ENCODE data around the gene SLC35E4.
A peak's percentile ranks its signal among the peaks of the same experiment; 100 is the strongest.
"Not testable (repeated sequence)": the region's sequence is repeated elsewhere in the genome, so short reads cannot be mapped to it uniquely, and the experiment has no call there.

SLC35E4 gene

GRCh38 chr22:30635273-30636225 is at the start of gene SLC35E4:
Gene SLC35E4, plus strand, starts transcription at chr22:30635781. Its CDS starts 670 bp downstream, at chr22:30636451.
- in situ Hi-C loops (cut with MboI; ENCODE audit: low pct_unique_long_range_greater_than_20kb, low sequenced_read_pairs), result no loop called here
- peak; percentile 89 for DNase-seq

- in situ Hi-C loops (cut with MboI; ENCODE audit: low pct_unique_long_range_greater_than_20kb, low sequenced_read_pairs), result no loop called here
- DNase-seq, result no peak
Observed at GRCh38 chr22:30586414-30586813, 49.2 kb upstream of the SLC35E4 start.

DNA sequence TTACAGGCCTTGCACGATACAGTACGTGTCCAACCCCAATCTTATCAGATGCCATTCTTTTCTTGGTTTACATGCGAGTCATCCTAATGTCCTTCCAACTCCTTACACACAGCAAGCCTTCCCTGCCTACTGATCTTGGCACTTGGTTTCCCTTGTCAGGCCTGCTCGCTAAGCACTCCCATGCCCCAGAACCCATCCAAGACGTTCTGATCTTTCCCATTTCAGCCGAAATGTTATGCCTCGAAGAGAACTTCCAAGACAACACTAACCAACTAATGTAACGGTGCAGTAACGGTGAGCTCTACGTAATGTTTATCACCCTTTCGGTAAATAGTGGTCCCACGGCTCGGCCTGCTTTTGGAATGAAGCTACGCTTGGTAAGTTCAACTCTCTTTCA is 44.4 kb upstream of the SLC35E4 start:
- no peak for DNase-seq
- in situ Hi-C loops (cut with MboI; ENCODE audit: low pct_unique_long_range_greater_than_20kb, low sequenced_read_pairs), result no loop called here

GRCh38 chr22:30591588-30592359 is 43.8 kb upstream of the SLC35E4 start, which contains the start of gene PES1:
Gene PES1, minus strand, starts transcription at chr22:30591910. Its CDS starts 77 bp downstream, at chr22:30591833.
- DNase-seq, result peak; percentile 99
- in situ Hi-C loops (cut with MboI; ENCODE audit: low pct_unique_long_range_greater_than_20kb, low sequenced_read_pairs), result no loop called here

GRCh38 chr22:30592360-30592713 is 43.2 kb upstream of the SLC35E4 start:
- in situ Hi-C loops (cut with MboI; ENCODE audit: low pct_unique_long_range_greater_than_20kb, low sequenced_read_pairs); DNase-seq: not testable (repeated sequence)

DNA sequence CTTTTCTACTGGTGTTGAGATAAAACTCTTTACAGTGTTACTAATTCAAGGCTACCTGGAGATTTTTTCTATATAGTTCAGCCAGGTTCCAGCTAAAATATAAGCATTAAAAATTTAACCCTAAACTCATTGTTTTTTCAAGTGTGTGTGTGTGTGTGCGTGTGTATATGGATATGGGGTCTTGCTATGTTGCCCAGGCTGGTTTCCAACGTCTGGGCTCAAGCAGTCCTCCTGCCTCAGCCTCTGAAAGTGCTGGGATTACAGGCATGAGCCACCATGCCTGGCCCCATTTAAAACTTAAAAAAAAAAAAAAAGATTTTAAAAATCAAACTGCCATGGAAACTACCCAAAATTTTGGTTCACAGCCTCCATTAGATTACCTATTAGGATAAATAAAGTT is 39.4 kb upstream of the SLC35E4 start:
- DNase-seq, result no peak
- in situ Hi-C loops (cut with MboI; ENCODE audit: low pct_unique_long_range_greater_than_20kb, low sequenced_read_pairs), result no loop called here

GRCh38 chr22:30596886-30597285 is 38.7 kb upstream of the SLC35E4 start:
- in situ Hi-C loops (cut with MboI; ENCODE audit: low pct_unique_long_range_greater_than_20kb, low sequenced_read_pairs), result no loop called here
- DNase-seq, result no peak

- no peak for DNase-seq
- in situ Hi-C loops (cut with MboI; ENCODE audit: low pct_unique_long_range_greater_than_20kb, low sequenced_read_pairs), result no loop called here
Observed at GRCh38 chr22:30598986-30599385, 36.6 kb upstream of the SLC35E4 start.

DNA sequence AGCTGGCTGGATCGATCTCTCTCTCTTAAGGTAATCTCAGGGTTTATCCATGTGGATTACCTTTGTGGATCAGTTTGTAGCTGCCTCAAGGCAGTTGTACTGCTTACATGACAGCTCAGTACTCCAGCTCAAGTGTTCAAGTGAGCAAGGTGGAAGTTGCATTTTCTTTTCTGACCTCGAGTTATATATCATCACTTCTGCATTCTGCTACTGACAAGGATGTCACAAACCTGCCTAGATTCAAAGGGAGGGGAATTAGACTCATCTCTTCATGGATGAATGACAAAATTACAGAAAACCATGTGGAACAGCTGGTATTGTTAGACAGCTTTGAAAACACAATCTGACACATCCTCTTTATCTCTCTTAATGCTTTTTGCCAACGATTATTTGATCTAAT is 34.7 kb upstream of the SLC35E4 start:
- DNase-seq, result peak; percentile 32
- in situ Hi-C loops (cut with MboI; ENCODE audit: low pct_unique_long_range_greater_than_20kb, low sequenced_read_pairs), result no loop called here

DNA sequence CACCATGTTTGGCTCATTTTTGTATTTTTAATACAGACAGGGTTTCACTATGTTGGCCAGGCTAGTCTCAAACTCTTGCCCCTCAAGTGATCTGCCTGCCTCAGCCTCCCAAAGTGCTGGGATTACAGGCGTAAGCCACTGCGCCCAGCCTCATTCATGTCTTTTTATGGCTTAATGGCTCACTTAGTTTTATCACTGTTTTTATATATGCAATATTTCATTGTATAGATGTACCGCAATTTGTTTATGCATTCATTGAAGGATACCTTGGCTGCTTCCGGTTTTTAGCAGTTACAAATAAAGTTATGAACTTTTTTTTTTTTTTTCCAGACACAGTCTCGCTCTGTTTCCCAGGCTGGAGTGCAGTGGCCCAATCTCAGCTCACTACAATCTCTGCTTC is 34.1 kb upstream of the SLC35E4 start:
- in situ Hi-C loops (cut with MboI; ENCODE audit: low pct_unique_long_range_greater_than_20kb, low sequenced_read_pairs), result no loop called here
- DNase-seq, result no peak

GRCh38 chr22:30602049-30602448 is 33.5 kb upstream of the SLC35E4 start:
- peak; percentile 65 for DNase-seq
- in situ Hi-C loops (cut with MboI; ENCODE audit: low pct_unique_long_range_greater_than_20kb, low sequenced_read_pairs), result no loop called here

DNA sequence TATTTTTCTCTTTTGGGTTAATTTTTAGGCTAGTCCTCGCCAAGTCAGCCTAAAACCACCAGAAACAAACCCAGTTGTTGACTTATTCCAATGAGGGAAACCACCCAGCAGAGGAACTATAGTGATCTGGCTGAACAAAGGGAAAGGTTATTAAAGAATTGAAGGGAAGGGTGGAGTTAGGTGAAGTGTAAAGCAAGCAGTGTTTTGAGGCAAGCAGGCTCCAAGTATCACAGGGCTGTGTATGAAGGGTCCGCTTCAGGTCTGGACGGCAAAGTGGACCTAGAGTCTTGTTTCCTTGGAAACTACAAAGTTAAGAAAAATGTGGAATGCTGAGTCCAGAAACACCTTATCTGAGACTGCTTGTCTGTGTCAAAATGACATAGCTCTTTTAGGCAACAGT is 31.8 kb upstream of the SLC35E4 start:
- in situ Hi-C loops (cut with MboI; ENCODE audit: low pct_unique_long_range_greater_than_20kb, low sequenced_read_pairs), result no loop called here
- no peak for DNase-seq

GRCh38 chr22:30604723-30605122 is 30.9 kb upstream of the SLC35E4 start:
- in situ Hi-C loops (cut with MboI; ENCODE audit: low pct_unique_long_range_greater_than_20kb, low sequenced_read_pairs), result no loop called here
- DNase-seq, result no peak

DNA sequence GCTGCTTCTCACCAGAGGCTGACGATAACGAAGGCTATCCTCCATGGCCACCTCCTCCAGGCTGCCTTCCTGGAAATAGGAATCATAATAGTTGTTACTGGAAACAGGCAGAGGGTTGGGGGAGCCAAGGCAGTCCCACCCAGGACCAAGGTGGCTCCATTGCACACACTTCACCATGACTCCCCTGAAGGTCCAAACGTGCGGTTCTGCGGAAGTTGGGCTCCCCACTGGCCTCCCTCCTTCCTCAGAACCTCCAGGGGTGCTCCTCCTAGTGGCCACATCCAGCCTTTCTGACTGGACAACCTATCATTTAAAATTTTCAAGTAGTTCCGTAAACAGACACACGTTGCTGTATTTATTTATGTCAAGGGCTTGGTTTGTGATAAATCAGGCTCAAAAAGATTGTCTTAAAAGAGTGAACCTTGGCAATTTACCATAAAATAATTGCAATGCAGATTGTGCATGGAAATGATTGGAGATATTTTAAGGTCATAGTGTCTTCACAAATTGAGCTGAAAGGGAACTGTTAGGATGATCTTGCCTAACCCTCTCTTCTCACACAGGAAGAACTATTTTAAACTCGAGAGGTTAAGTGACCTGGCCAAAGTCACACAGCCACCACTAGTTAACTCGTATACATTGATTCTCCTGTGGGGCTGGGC is 30.0 kb upstream of the SLC35E4 start:
- in situ Hi-C loops (cut with MboI; ENCODE audit: low pct_unique_long_range_greater_than_20kb, low sequenced_read_pairs), result no loop called here
- peak; percentile 67 for DNase-seq

GRCh38 chr22:30606455-30607299 is 28.9 kb upstream of the SLC35E4 start, which contains the start of gene TCN2:
Gene TCN2, plus strand, starts transcription at chr22:30607174. Its CDS starts 158 bp downstream, at chr22:30607332.
- peak; percentile 70 for DNase-seq
- in situ Hi-C loops (cut with MboI; ENCODE audit: low pct_unique_long_range_greater_than_20kb, low sequenced_read_pairs), result no loop called here

GRCh38 chr22:30607300-30607930 is 28.2 kb upstream of the SLC35E4 start:
- in situ Hi-C loops (cut with MboI; ENCODE audit: low pct_unique_long_range_greater_than_20kb, low sequenced_read_pairs), result no loop called here

GRCh38 chr22:30607939-30608338 is 27.6 kb upstream of the SLC35E4 start:
- no peak for DNase-seq
- in situ Hi-C loops (cut with MboI; ENCODE audit: low pct_unique_long_range_greater_than_20kb, low sequenced_read_pairs), result no loop called here

More at GRCh38 chr22:30607300-30607930, 28.2 kb upstream of the SLC35E4 start:
- no peak for DNase-seq

Data from KBM-7 (cell line).